Right lobe of liver (tissue), 6 donors: Measurements from ENCODE around the gene TADA2A. TPM values are rescaled to one million over a fixed set of nuclear protein-coding genes. Genes with fewer than 3 reads are reported as not detected.
A peak's percentile ranks its signal among the peaks of the same experiment; 100 is the strongest.

Experiments used
- ATAC-seq, 4 donors: fragments of 200-7000 bp; cut with Tn5 transposase; one replicate each; pipeline ENCODE4 v1.9.1; 2020; ENCODE audit warnings: mild to moderate bottlenecking in 4 of 4, moderate library complexity in 4 of 4
- DNase-seq, 3 donors: peaks; one replicate each; pipeline ENCODE4 v3.0.0-alpha.2; 2020
- H3K27ac ChIP-seq, 3 donors: fragments of 200-600 bp; one replicate each; pipeline ENCODE4 v1.8.0; 2022
- H3K27me3 ChIP-seq, 2 donors: fragments of 200-600 bp; one replicate each; pipeline ENCODE4 v1.8.0; 2022
- H3K36me3 ChIP-seq, 4 donors: fragments of 200-600 bp; sonication (generic) in 1 of 4; one replicate each; pipeline versions ENCODE4 v1.5.1 to v1.8.0; 2017 to 2022; ENCODE audit warnings: control low read depth in 1 of 4
- H3K4me1 ChIP-seq, 4 donors: fragments of 200-600 bp; sonication (generic) in 1 of 4; one replicate each; pipeline versions ENCODE4 v1.5.1 to v1.8.0; 2017 to 2022; ENCODE audit warnings: control low read depth in 1 of 4
- H3K4me3 ChIP-seq, 3 donors: fragments of 200-600 bp; one replicate each; pipeline ENCODE4 v1.8.0; 2022
- H3K9me3 ChIP-seq, 4 donors: fragments of 200-600 bp; sonication (generic) in 1 of 4; one replicate each; pipeline versions ENCODE4 v1.5.1 to v1.8.0; 2017 to 2022; ENCODE audit warnings: control low read depth in 1 of 4
- POLR2A ChIP-seq: fragments of 450-650 bp; IDR thresholded peaks from one replicate; pipeline ENCODE4 v1.6.1; 2017; ENCODE audit warnings: antibody characterized with exemption, mild to moderate bottlenecking
- WGBS: methylation state at CpG from one replicate; pipeline ENCODE4 v1.1.6; 2018; ENCODE audit warnings: low coverage, low lambda C conversion rate; ENCODE audit not compliant: insufficient coverage; ENCODE audit errors: missing lambda C conversion rate; 5-methylcytosine and 5-hydroxymethylcytosine counted together
- intact Hi-C, 2 donors: fragments of 100-400 bp; cut with DNase I; formaldehyde crosslinking; loops; one replicate each; pipeline versions ENCODE4 v1.11.2 to v1.14.1; 2022
- total RNA-seq, 6 experiments: library from RNA; depleted of rRNA in 2 of 6; stranded (reverse); fragments of >200 nt in 2 of 6; fragmentation: NEBNext Ultra II Directional in 3 of 6; extraction: Animal tissue kit (Norgen Biotek cat#: 25700) in 3 of 6; gene quantifications; one replicate each; pipeline versions ENCODE4 v1.1.0 to v1.2.4, GENCODE V29; 2016 to 2023
- TF ChIP-seq, protein P1 (sequence below), 4 donors: fragments of 200-600 bp in 3 of 4; fragments of 450-650 bp in 1 of 4; IDR thresholded peaks; one replicate each; pipeline versions ENCODE4 v1.5.1 to v1.8.0; 2016 to 2022; ENCODE audit warnings: antibody characterized with exemption in 4 of 4, mild to moderate bottlenecking in 2 of 4
- donor health status: DM: no; HTN: yes; CAD: no.
- donor health status: DM: no; HTN: no; CAD: no.
- donor health status: DM: no; HTN: no; CAD: no.
- donor health status: DM: no; HTN: yes; CAD: no.
- donor health status: DM: no; HTN: yes; CAD: no.

Gene TADA2A
- total RNA-seq, 6 experiments from 2014 or later: 5.2 to 9.6 (median 7.4) TPM

DNA sequence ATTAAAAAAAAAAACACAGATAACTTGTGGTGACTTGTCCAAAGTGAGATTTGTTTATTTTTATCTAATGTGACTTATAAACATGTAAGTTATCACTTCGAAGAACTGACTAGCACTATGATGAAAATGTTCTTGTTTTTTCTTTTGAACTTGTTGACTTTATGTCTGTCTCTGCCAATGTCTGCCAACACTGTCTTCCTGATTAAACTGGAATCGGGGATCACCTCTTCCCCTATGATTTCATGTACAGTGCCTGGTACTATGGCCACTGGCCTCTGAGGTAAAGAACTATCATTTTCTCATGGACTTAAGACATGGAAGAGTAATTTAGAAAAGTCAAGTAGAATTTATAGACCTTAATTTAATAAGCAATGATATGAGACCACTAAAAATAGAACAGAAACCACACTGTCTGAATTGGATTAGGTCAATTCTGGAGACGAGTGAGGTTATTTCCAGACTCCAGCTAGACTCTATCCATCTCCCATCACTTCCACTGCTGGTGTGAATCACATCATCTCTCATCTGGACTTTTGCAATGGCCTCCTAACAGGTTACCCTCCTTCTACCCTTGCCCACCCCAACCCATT lies 22.0 kb upstream of the TADA2A start:
- DNase-seq: no peak
- WGBS: 41% methylated on average over 3 of the region's 3 CpGs
- H3K36me3 ChIP-seq: no peaks in the 10 kb centered on the region
- ATAC-seq: peak in 3 of 4 donors; percentile 31 to 66 (median 57)
- no peaks in the 10 kb centered on the region for H3K9me3 ChIP-seq
- TF ChIP-seq, protein P1, sequence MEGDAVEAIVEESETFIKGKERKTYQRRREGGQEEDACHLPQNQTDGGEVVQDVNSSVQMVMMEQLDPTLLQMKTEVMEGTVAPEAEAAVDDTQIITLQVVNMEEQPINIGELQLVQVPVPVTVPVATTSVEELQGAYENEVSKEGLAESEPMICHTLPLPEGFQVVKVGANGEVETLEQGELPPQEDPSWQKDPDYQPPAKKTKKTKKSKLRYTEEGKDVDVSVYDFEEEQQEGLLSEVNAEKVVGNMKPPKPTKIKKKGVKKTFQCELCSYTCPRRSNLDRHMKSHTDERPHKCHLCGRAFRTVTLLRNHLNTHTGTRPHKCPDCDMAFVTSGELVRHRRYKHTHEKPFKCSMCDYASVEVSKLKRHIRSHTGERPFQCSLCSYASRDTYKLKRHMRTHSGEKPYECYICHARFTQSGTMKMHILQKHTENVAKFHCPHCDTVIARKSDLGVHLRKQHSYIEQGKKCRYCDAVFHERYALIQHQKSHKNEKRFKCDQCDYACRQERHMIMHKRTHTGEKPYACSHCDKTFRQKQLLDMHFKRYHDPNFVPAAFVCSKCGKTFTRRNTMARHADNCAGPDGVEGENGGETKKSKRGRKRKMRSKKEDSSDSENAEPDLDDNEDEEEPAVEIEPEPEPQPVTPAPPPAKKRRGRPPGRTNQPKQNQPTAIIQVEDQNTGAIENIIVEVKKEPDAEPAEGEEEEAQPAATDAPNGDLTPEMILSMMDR (IDR thresholded peaks at IDR 0.05): no peak
- no peak for TF ChIP-seq POLR2A
- intact Hi-C loops: no loop called here
- H3K27ac ChIP-seq: no peak overlapping the region
- H3K4me1 ChIP-seq: no peaks in the 10 kb centered on the region
- no peaks in the 10 kb centered on the region for H3K27me3 ChIP-seq
- no peak overlapping the region for H3K4me3 ChIP-seq

DNA sequence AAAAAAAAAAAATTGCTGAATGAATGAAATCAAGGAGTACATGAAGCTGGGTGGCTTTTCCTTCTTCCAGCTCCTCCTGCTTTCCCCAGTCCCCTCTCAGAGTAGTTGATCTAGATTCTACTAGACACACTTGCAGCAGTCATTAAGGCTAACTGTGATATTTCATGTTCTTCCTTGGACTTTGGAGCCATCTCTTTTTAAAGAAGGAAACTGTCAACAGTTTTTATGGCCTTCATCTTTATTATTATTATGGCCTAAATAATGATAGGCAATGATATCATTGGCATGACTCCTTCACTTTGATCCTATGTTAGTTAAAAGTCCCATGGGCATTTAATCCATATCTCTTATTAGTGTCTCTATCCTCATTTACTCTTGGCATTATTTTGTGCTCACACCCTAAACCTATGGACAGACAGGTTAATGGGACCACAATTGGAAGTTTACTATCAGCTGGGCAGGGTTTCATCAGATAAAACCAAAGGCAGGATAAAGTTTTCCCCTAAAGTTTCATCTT lies 21.2 kb upstream of the TADA2A start:
- ATAC-seq (no peak), DNase-seq (no peak)
- Histone ChIP-seq H3K9me3 (no peaks in the 10 kb centered on the region), H3K4me3 (no peak overlapping the region), H3K4me1 (no peaks in the 10 kb centered on the region), H3K36me3 (no peaks in the 10 kb centered on the region), H3K27me3 (no peaks in the 10 kb centered on the region), H3K27ac (no peak overlapping the region)
- intact Hi-C loops: no loop called here
- TF ChIP-seq, protein P1 (IDR thresholded peaks at IDR 0.05): no peak
- no peak for TF ChIP-seq POLR2A

GRCh38 chr17:37386462-37386861 lies 20.2 kb upstream of the TADA2A start:
- H3K4me1 ChIP-seq: no peaks in the 10 kb centered on the region
- DNase-seq (no peak), ATAC-seq (no peak)
- H3K27me3 ChIP-seq: no peaks in the 10 kb centered on the region
- 98% methylated on average over 5 of the region's 5 CpGs for WGBS
- TF ChIP-seq, protein P1 (IDR thresholded peaks at IDR 0.05): no peak
- TF ChIP-seq POLR2A: no peak
- H3K4me3 ChIP-seq: no peak overlapping the region
- H3K36me3 ChIP-seq: no peaks in the 10 kb centered on the region
- no peak overlapping the region for H3K27ac ChIP-seq
- intact Hi-C loops: no loop called here
- no peaks in the 10 kb centered on the region for H3K9me3 ChIP-seq

GRCh38 chr17:37388266-37388665 lies 18.4 kb upstream of the TADA2A start:
- Histone ChIP-seq H3K4me1 (no peaks in the 10 kb centered on the region), H3K4me3 (no peak overlapping the region), H3K27me3 (no peaks in the 10 kb centered on the region), H3K9me3 (no peaks in the 10 kb centered on the region), H3K36me3 (no peaks in the 10 kb centered on the region), H3K27ac (no peak overlapping the region)
- intact Hi-C loops: no loop called here
- TF ChIP-seq, protein P1 (IDR thresholded peaks at IDR 0.05): no peak
- TF ChIP-seq POLR2A: no peak
- 79% methylated on average over 3 of the region's 3 CpGs for WGBS
- ATAC-seq: no peak
- DNase-seq: no peak

GRCh38 chr17:37389160-37389559 lies 17.5 kb upstream of the TADA2A start:
- intact Hi-C loops: no loop called here
- no peak overlapping the region for H3K27ac ChIP-seq
- 94% methylated on average over 2 of the region's 4 CpGs for WGBS

More at GRCh38 chr17:37389160-37389559, 17.5 kb upstream of the TADA2A start:
- Histone ChIP-seq H3K4me1 (no peaks in the 10 kb centered on the region), H3K9me3 (no peaks in the 10 kb centered on the region), H3K36me3 (no peaks in the 10 kb centered on the region), H3K27me3 (no peaks in the 10 kb centered on the region), H3K4me3 (no peak overlapping the region)
- ATAC-seq: no peak
- DNase-seq: no peak
- no peak for TF ChIP-seq POLR2A
- TF ChIP-seq, protein P1 (IDR thresholded peaks at IDR 0.05): no peak
